GM10266 (cell line): ENCODE results near the gene EPG5.

ENCODE experiments used
- DNase-seq: peaks from one replicate; pipeline ENCODE4 v3.0.0; 2012; ENCODE audit errors: extremely low spot score
- CTCF ChIP-seq: IDR thresholded peaks from 2 replicates; pipeline ENCODE4 v1.5.1; 2012; ENCODE audit warnings: mild to moderate bottlenecking, low read depth; ENCODE audit not compliant: control insufficient read depth, insufficient read depth; ENCODE audit errors: missing control alignments

EPG5 gene

GRCh38 chr18:45938488-45938935 is 28.6 kb downstream of the EPG5 start:
- no peak for TF ChIP-seq CTCF
- DNase-seq, result peak; percentile 23

- DNase-seq, result no peak
- no peak for TF ChIP-seq CTCF
These were observed 31.4 kb downstream of the EPG5 start for GRCh38 chr18:45935591-45936335.

GRCh38 chr18:45932708-45933107 is 34.4 kb downstream of the EPG5 start:
- no peak for DNase-seq
- TF ChIP-seq CTCF, result no peak

GRCh38 chr18:45930963-45931362 is 36.2 kb downstream of the EPG5 start:
- no peak for TF ChIP-seq CTCF
- no peak for DNase-seq

- TF ChIP-seq CTCF, result no peak
These were observed 40.4 kb downstream of the EPG5 start for GRCh38 chr18:45926691-45927090.

GRCh38 chr18:45926085-45926484 is 41.0 kb downstream of the EPG5 start:
- no peak for DNase-seq
- no peak for TF ChIP-seq CTCF

More at GRCh38 chr18:45926691-45927090, 40.4 kb downstream of the EPG5 start:
- DNase-seq, result no peak

GRCh38 chr18:45923138-45923537 is 44.0 kb downstream of the EPG5 start:
- DNase-seq, result no peak
- TF ChIP-seq CTCF, result no peak
